Activated naive CD8-positive, alpha-beta T cell treated with anti-CD3 and anti-CD28 coated beads for 36 hours (primary cell): ENCODE results near the gene ERBIN. TPM values are rescaled to one million over a fixed set of nuclear protein-coding genes. Genes with fewer than 3 reads are reported as not detected.

Source experiments
- total RNA-seq, 2 experiments: library from RNA; stranded (reverse); gene quantifications; one replicate each; pipeline ENCODE4 v1.2.3, GENCODE V29; 2021

The ERBIN gene
- total RNA-seq, 2 experiments from 2014 or later, result 38.3 to 41.1 TPM

Other genes starting within 250 kb of the ERBIN start
- gene SGTB, start 204.5 kb upstream of the ERBIN start, total RNA-seq, result 10 to 100 TPM; 17.0 to 18.2 TPM
- gene NLN, start 204.4 kb upstream of the ERBIN start, total RNA-seq, result 10 to 100 TPM; 47.7 to 48.5 TPM
- gene SREK1, start 217.7 kb downstream of the ERBIN start, total RNA-seq, result 10 to 100 TPM; 60.5 to 63.3 TPM